CD4-positive, alpha-beta T cell treated with Interleukin-17A for 4 hours (primary cell): ENCODE data around the gene LCE5A.
"Not testable (repeated sequence)": the region's sequence is repeated elsewhere in the genome, so short reads cannot be mapped to it uniquely, and the experiment has no call there.

Source experiments
- DNase-seq: peaks from one replicate; pipeline ENCODE4 v3.0.0-alpha.2; 2020; ENCODE audit warnings: mixed read lengths

The LCE5A gene

DNA sequence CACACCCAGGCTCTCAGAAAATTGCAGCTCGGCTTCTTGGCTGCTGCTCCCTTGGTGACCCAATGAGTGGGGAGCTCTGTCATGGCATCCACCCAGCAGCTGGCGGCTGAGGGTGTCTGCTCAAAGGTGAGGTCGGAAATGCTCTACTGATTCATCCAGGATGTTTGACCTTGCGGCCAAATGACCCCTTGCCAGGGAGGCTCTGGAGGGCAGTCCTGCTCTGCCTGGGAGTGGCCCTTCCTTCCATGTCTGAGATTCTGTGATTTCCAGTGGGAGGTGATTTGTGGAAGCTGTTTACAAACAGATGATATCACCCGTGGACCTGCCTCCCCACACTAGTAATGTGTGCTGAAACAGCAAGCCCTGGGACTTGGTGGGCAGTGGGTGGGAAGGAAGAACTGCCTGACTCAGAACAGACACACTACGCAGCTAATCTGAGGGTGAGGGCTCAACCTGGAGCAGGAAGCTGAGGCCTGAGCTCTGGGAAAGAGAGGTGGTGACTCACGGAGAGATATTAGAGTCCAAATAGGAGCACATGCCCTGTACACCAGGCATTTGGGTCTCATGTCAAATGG lies 6.7 kb downstream of the LCE5A start:
- DNase-seq, result no peak

DNA sequence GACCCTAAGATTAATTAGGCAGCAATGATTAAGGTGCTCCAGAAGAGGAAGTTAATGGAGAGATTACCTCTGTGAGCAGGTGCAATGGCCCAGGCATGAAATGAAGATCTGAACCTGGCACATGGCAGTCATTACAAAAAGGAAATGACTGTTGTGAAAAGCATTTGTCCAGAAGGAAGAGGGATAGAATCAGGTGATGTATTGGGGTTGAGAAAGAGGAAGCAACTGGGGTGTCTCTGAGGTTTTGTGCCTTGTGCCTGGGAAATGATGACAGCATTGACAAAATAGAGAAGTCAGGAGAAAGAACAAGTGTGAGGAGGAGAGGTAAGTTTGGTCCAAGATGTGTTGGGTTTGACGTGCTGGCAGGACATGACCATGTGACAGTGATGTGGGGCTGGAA lies 9.2 kb downstream of the LCE5A start:
- DNase-seq, result no peak

DNA sequence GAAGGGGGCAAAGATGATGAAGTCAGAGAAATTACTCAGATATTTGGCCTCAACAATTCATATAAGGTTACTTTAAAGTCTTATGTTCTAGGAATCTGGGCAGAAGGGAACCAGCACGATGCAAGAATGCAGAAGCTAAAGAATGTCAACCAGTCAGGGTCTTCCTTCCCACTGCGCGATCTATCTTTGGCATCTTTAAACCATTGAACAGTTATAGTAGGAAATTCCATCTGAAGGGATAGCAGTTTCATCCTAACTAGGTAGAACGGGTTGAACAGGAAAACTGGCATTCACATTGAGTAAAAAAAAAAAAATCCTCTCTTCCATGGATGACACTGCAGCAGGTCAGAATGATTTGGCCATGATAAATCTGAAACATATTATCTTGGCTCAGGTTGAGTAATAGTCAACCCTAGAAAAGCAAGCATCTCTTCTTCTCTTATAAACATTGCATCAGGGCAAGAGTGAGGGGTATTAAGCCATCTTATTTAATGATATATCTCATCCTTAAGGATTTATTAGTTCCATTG lies 10.0 kb downstream of the LCE5A start:
- DNase-seq, result no peak

DNA sequence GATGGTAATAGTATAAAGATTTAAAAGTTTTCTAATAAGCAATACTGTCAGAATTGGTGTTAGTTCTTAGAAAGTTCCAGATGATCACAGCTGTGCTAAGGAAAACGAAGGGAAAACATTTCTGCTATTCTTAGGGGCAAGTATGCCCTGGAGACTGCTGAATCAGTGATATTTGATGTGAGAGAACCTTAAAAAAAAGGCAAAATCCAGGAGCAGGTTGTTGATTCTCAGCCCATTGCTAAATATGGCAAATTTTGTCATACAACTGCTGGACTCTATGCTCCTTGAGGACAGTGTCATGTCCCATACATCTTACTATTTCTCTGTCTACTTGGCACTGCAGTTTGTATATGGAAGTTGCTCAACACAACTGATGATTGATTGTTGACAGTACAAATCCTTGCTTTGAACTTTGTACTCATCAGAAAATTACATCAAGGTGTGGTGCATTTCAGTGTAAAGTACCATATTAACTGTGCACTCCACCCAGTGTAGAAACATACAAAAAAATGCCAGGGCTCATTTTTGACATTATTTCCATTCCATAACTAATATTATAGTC lies 14.6 kb downstream of the LCE5A start:
- no peak for DNase-seq

DNA sequence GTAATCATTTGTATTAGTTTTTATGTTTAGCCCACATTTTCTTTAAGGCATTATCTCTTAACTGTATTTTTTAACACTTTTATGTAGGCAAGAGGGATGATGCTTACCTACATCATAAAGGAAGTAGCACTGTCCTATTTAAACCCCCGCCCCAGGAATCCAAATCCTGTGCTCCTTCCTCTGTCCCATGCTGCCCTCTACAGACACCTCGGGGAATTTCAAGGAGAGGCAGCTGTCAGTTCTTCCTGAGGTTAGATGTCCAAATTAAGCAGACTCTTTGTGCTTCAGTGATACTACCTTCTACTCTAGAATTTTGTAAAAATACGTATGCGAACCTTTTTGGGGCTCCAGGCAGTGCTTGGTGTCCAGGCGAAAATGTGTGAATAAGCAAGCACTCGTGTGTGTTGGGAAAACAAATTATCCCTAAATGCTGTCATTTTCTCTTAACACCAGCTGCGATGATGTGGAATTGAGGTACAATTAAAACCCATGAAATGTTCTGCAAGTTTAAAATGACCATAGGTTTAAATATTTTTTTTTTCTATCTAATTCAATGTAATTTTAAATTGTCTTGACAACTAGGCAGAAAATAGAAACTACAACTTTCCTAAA lies 22.8 kb downstream of the LCE5A start:
- DNase-seq, result no peak

DNA sequence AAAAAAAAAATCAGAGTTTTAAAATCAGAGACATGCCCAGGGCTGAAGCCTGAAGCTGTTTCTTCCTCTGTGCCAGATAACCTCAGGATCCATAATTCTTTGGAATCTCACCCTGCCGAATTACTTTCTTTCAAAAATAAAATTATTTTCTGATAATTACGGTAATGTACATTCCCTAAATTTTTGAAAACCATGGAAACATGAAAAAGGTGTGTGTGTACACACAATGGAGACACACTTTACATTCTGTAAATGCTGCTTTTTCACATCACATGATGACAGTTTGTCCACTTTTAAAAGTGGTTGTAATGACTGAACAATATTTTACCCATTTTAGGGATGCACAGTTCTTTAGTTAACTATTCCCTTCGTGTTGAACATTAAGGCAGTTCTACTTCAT lies 25.2 kb downstream of the LCE5A start:
- no peak for DNase-seq

DNA sequence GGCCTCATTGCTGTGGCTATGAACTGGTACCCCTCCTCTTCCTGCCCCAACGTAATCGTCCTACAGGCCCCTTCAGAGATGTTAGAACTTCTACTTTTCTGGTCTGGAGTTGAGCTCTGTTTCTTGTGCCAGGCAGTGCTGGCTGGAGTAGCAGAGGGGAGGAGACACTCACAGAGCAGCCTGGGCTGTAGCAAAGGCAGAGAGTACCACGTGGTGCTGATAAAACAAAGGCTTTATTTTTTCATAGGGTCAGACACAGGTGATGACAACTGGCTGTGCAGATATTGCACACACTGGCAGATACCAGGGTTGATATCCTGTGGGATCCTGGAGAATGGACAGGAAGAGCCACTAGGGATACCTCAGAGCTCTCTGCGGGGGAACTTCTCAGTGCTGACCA lies 26.9 kb downstream of the LCE5A start:
- no peak for DNase-seq

DNA sequence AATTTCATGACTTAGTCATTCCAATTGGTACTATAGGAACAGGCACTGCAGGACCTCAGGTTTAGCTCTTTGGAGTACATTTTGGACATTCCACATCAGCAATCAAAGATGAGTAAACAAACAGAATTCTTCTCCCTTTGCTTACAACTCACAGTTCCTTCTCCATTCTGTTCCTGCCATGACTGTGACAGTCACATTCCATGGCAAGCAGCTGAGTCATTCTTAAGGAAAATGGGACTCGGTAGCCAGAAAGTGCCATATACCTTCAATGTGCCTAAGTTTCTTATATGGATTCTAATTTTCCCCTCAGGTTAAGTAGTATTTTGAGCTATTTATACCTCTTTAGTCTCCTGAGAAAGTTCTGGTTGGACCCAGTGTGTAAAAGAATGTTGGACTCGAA lies 29.3 kb downstream of the LCE5A start:
- no peak for DNase-seq

DNA sequence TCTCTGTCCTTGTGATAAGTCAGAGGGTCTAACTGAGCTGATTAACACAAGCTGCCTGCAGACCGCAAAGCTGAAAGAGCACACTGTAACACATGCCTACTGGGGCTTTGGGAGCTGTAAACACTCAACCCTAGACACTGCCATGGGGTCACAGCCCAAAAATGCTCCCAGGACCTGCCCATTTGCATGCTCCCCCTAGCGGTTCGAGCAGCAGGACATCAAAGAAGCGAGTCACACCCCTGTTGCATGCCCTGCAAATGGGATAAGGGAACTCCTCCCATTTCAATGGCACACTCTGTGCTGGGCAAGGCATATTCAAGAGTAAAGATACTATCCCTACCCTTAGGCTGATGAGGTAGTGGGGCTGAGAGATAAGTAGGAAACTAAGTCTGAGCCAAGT lies 33.2 kb downstream of the LCE5A start:
- no peak for DNase-seq

DNA sequence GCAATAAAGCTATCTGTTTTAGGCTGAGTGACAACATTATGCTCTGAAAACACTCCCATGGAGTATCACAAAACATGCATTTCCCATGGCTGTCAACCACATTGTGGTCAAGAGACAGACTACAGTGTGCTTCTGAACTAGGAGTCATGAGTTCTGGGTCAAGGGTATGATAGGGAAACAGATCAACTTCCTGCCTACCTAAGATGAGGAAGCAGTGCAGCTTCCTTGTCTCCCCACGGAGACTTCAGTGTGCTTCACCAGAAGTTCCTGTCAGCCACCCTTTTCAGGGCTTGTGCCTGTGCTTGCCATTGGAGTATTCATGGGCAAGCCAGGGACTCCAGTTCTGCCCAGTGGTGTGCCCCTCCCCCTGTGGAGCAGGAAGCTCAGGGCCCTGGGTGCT lies 36.1 kb downstream of the LCE5A start:
- no peak for DNase-seq

DNA sequence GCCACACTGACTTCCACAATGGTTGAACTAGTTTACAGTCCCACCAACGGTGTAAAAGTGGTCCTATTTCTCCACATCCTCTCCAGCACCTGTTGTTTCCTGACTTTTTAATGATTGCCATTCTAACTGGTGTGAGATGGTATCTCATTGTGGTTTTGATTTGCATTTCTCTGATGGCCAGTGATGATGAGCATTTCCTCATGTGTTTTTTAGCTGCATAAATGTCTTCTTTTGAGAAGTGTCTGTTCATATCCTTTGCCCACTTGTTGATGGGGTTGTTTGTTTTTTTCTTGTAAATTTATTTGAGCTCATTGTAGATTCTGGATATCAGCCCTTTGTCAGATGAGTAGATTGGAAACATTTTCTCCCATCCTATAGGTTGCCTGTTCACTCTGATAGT lies 37.8 kb downstream of the LCE5A start:
- not testable (repeated sequence) for DNase-seq
